Activated T-helper 1 cell treated with anti-CD3 and anti-CD28 coated beads, Interleukin-2, amount 50 U/mL, for 16 hours (primary cell): ENCODE measurements around the gene CHMP2A.
A peak's percentile ranks its signal among the peaks of the same experiment; 100 is the strongest.

ENCODE experiments used
- DNase-seq, 2 donors: peaks; one replicate each; pipeline ENCODE4 v3.0.0-alpha.2; 2020; ENCODE audit warnings: low read depth in 1 of 2, low spot score in 1 of 2

CHMP2A gene

GRCh38 chr19:58556622-58557220 is 1.8 kb upstream of the CHMP2A start:
- no peak for DNase-seq

- no peak for DNase-seq
Observed at GRCh38 chr19:58555920-58556621, 1.2 kb upstream of the CHMP2A start.

GRCh38 chr19:58555369-58555885 is 522 bp upstream of the CHMP2A start:
- DNase-seq, result no peak

GRCh38 chr19:58553799-58554493 is 959 bp downstream of the CHMP2A start:
- no peak for DNase-seq

- no peak for DNase-seq
Observed at GRCh38 chr19:58552655-58553054, 2.2 kb downstream of the CHMP2A start.

- no peak for DNase-seq
Observed at GRCh38 chr19:58551577-58552471, 3.1 kb downstream of the CHMP2A start.

GRCh38 chr19:58551123-58551497 is 3.8 kb downstream of the CHMP2A start:
- no peak for DNase-seq

GRCh38 chr19:58550362-58551122 is 4.4 kb downstream of the CHMP2A start:
- DNase-seq, result no peak

- no peak for DNase-seq
Observed at GRCh38 chr19:58549664-58550361, 5.1 kb downstream of the CHMP2A start.

- no peak for DNase-seq
Observed at GRCh38 chr19:58548859-58549663, 5.8 kb downstream of the CHMP2A start.

GRCh38 chr19:58547323-58548312 is 7.3 kb downstream of the CHMP2A start:
- DNase-seq, result no peak

- DNase-seq, result no peak
Observed at GRCh38 chr19:58546019-58546530, 8.8 kb downstream of the CHMP2A start.

- DNase-seq, result no peak
Observed at GRCh38 chr19:58545286-58546018, 9.5 kb downstream of the CHMP2A start.

GRCh38 chr19:58544591-58545285 is 10.2 kb downstream of the CHMP2A start:
- DNase-seq, result peak; percentile 50 to 71

- DNase-seq, result peak; percentile 100
Observed at GRCh38 chr19:58543826-58544590, 10.9 kb downstream of the CHMP2A start, which contains the start of gene TRIM28. TSS of gene TRIM28 (plus strand) at chr19:58544064. CDS start at chr19:58544758, 694 bp downstream.
